LNCAP (cell line): ENCODE data around the gene DNHD1.

ENCODE experiments used
- TF ChIP-seq, protein P1 (sequence below): fragments of 450-650 bp; IDR thresholded peaks from 2 replicates; pipeline ENCODE4 v1.5.1; 2017; ENCODE audit warnings: mild to moderate bottlenecking

The DNHD1 gene

DNA sequence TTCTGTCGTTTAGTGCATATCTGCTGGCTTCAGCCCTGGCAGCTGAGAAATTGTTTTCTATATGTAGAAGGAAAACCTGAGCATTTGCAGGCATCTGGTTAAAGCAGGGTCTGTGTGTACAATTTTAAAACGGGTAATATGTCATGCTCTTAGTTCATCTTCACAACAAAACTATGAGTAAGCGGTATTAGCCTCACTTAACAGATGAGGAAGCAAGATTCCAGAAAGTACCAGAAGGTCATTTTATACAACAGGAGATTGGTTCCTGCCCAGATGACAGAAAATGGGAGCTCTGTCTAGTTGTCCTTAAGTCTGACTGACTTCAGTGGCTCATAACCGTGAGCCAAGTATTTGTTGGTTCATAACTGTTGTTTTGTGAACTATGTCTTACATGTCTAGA, 14.6 kb upstream of the DNHD1 start:
- TF ChIP-seq, protein P1, sequence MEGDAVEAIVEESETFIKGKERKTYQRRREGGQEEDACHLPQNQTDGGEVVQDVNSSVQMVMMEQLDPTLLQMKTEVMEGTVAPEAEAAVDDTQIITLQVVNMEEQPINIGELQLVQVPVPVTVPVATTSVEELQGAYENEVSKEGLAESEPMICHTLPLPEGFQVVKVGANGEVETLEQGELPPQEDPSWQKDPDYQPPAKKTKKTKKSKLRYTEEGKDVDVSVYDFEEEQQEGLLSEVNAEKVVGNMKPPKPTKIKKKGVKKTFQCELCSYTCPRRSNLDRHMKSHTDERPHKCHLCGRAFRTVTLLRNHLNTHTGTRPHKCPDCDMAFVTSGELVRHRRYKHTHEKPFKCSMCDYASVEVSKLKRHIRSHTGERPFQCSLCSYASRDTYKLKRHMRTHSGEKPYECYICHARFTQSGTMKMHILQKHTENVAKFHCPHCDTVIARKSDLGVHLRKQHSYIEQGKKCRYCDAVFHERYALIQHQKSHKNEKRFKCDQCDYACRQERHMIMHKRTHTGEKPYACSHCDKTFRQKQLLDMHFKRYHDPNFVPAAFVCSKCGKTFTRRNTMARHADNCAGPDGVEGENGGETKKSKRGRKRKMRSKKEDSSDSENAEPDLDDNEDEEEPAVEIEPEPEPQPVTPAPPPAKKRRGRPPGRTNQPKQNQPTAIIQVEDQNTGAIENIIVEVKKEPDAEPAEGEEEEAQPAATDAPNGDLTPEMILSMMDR = no peak

DNA sequence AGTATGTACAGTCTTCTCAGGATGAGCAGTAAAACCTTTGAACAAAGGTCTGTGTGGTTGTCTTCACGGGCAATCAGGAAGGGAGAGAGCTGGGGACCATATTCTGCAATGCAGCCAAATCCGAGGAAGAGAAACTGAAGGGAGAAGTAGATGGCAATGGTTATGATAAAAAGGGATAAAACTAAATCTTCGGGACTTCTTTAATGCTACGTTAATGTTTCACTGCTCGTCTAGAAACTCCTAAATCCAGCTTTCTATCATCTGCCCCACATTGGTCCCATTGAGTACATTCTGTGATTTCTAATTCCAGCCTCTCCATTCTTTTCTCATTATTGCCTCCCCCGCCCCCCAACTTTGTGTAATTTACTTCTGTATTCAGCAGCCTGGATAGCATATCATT, 14.1 kb upstream of the DNHD1 start:
- TF ChIP-seq, protein P1 = no peak

DNA sequence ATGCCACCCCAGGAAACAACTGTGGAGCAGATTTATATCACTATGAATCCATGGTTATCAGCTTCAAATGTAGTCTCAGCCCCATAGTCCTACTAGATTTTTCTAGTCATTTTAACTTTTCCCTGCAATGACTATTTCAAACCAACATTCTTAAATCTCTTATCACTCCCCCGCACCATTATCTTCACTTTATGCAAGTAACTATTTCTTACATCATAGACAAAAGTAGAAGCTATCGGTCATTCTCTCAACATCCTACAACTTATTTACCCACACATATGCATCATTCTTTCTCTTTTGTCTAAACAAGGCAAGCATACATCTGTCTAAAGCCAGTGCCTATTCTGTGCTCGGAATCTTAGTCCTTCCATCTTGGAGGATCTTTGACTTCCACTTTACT, 11.4 kb upstream of the DNHD1 start:
- TF ChIP-seq, protein P1 = no peak

DNA sequence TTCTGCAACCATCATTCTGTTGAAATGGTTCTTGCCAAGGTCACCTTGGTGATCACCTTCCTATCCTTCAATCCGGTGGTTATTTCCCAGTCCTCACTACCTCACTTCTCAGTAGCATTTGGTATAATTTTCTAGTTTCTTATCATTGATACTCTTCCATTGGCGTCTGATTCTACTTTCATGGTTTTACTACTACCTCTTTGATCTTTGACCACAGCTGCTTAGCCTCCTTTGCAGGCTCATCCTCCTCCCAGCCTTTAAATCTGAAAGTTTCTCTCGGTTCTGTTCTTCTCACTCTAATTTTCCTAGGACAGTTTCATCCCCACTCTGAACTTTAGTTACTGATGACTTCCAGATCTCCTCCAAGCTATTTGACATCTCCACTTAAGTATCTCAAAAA, 10.8 kb upstream of the DNHD1 start:
- TF ChIP-seq, protein P1 = no peak

DNA sequence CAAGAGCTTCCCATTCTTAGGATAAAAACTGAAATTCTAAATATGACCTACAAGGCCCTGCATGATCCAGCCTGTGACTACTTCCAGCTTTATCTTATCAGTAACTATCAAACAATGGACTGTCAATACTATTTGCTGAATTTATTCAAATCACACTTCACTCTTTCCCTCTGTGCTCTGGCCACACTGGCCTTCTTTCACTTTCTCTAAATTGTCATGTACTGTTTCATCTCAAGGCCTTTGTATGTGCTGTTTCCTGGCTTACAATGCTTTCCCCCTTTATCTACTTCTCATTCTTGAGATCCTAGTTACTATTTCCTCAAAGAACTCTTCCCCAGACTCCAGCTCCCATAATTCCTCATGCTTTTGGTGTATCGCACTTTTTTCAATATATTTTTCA, 10.1 kb upstream of the DNHD1 start:
- TF ChIP-seq, protein P1 = no peak

DNA sequence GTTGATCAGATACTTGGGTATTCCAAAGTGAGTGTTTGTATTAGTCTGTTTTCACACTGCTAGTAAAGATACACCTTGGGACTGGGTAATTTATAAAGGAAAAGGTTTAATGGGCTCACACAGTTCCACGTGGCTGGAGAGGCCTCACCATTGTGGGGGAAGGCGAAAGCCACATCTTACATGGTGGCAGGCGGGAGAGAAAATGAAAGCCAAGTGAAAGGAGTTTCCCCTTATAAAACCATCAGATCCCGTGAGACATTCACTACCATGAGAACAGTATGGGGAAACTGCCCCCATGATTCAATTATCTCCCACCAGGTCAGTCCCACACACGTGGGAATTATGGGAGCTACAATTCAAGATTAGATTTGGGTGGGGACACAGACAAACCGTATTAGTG, 8.7 kb upstream of the DNHD1 start:
- TF ChIP-seq, protein P1 = no peak

DNA sequence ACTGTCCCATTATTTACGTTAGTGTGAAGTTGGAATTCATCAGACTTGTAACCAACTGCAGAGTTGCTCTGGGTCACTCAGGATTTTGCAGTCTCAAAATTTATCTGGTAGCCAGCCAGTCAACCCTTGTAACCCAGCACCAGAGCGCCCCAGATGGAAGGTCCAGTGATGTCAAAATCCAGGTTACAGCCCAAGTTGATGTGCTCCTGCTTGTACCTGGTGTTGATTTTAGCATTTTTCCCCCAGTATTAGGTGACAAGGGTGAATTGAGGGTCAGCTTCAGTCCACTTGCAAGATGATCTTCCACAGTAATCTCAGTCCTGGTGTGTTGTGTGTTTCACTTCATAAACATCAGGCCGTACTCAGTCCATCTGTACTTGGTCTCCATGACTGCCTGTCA, 8.3 kb upstream of the DNHD1 start:
- TF ChIP-seq, protein P1 = no peak

DNA sequence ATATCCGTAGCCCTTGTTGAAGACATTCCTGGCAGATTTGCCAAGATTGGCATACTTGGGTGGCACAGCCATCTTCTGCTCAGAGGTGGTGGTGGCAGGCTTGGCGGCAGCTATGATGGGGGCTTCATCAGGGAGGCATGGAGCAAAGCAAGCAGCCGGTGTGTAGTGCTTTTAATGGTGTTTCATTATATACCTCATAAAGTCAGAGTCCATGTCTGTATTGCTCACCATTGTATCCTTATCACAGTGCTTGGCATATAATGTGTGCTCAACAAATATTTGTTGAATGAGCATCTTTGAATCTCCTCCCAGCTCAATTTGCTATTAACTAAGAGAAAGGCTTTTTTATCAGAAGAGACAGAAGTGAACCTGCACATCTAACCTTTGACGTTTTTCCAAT, 7.8 kb upstream of the DNHD1 start:
- TF ChIP-seq, protein P1 = no peak
